Esophagus muscularis mucosa (tissue), 3 donors: Measurements from ENCODE around the gene DNAH3.

ENCODE experiments used
- POLR2A ChIP-seq: fragments of 450-650 bp; IDR thresholded peaks from one replicate; pipeline ENCODE4 v1.6.1; 2017; ENCODE audit warnings: antibody characterized with exemption, moderate library complexity, mild to moderate bottlenecking, low read depth
- POLR2AphosphoS5 ChIP-seq, 2 donors: sonication (generic); formaldehyde crosslinking; IDR thresholded peaks; one replicate each; pipeline ENCODE4 v1.6.1; 2017; ENCODE audit warnings: antibody characterized with exemption in 2 of 2
- TF ChIP-seq, protein P1 (sequence below), 3 experiments: fragments of 200-600 bp in 2 of 3; fragments of 450-650 bp in 1 of 3; sonication (generic) in 2 of 3; IDR thresholded peaks; one replicate each; pipeline ENCODE4 v1.5.1; 2017 to 2019; ENCODE audit warnings: antibody characterized with exemption in 3 of 3, mild to moderate bottlenecking in 2 of 3, moderate library complexity in 1 of 3

DNA sequence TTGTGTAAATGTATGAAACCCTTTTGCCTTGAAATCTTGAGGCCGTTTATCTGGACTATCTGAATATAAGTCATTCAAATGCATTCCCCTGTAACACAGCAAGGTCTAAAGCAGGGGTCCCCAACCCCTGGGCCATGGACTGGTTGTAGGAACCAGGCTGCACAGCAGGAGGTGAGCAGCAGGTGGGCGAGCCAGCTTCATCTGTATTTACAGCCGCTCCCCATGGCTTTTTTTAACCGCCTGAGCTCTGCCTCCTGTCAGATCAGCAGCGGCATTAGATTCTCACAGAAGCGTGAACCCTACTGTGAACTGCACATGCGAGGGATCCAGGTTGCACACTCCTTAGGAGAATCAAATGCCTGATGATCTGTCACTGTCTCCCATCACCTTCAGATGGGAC, 24.1 kb downstream of the DNAH3 start:
- TF ChIP-seq, protein P1, sequence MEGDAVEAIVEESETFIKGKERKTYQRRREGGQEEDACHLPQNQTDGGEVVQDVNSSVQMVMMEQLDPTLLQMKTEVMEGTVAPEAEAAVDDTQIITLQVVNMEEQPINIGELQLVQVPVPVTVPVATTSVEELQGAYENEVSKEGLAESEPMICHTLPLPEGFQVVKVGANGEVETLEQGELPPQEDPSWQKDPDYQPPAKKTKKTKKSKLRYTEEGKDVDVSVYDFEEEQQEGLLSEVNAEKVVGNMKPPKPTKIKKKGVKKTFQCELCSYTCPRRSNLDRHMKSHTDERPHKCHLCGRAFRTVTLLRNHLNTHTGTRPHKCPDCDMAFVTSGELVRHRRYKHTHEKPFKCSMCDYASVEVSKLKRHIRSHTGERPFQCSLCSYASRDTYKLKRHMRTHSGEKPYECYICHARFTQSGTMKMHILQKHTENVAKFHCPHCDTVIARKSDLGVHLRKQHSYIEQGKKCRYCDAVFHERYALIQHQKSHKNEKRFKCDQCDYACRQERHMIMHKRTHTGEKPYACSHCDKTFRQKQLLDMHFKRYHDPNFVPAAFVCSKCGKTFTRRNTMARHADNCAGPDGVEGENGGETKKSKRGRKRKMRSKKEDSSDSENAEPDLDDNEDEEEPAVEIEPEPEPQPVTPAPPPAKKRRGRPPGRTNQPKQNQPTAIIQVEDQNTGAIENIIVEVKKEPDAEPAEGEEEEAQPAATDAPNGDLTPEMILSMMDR (IDR thresholded peaks at IDR 0.05), result no peak
- TF ChIP-seq POLR2AphosphoS5 (IDR thresholded peaks at IDR 0.05) (no peak), POLR2A (no peak)
